ENCODE results near the gene PAX8.

Gene PAX8

GRCh38 chr2:113178891-113179290 is 99.8 kb downstream of the PAX8 start:
- Histone ChIP-seq H3K36me3 (replicated peaks) (no peaks in the 10 kb centered on the region), H3K27ac (no peak overlapping the region), H3K27me3 (replicated peaks) (no peaks in the 10 kb centered on the region), H3K4me3 (ENCODE audit: low read depth, low read length) (no peak overlapping the region)
- no peak for TF ChIP-seq CTCF (IDR thresholded peaks at IDR 0.05; ENCODE audit: low read depth, low read length, missing control alignments)
- in situ Hi-C loops (cut with HindIII; ENCODE audit: low pct_ligation_motif_present, low sequenced_read_pairs), result no loop called here
- no peak for DNase-seq

GRCh38 chr2:113178069-113178746 is 100.5 kb downstream of the PAX8 start:
- TF ChIP-seq CTCF (IDR thresholded peaks at IDR 0.05; ENCODE audit: low read depth, low read length, missing control alignments), result no peak
- in situ Hi-C loops (cut with HindIII; ENCODE audit: low pct_ligation_motif_present, low sequenced_read_pairs), result no loop called here
- Histone ChIP-seq H3K27me3 (replicated peaks) (no peaks in the 10 kb centered on the region), H3K36me3 (replicated peaks) (no peaks in the 10 kb centered on the region), H3K27ac (no peak overlapping the region), H3K4me3 (ENCODE audit: low read depth, low read length) (no peak overlapping the region)
- DNase-seq, result no peak

- in situ Hi-C loops (cut with HindIII; ENCODE audit: low pct_ligation_motif_present, low sequenced_read_pairs), result no loop called here
- TF ChIP-seq CTCF (IDR thresholded peaks at IDR 0.05; ENCODE audit: low read depth, low read length, missing control alignments), result no peak
- Histone ChIP-seq H3K27me3 (replicated peaks) (no peaks in the 10 kb centered on the region), H3K4me3 (ENCODE audit: low read depth, low read length) (no peak overlapping the region), H3K36me3 (replicated peaks) (no peaks in the 10 kb centered on the region), H3K27ac (no peak overlapping the region)
- DNase-seq, result no peak
Observed at GRCh38 chr2:113176696-113177355, 101.9 kb downstream of the PAX8 start.

- H3K27ac ChIP-seq, result no peak overlapping the region
- H3K36me3 ChIP-seq (replicated peaks), result no peaks in the 10 kb centered on the region
- TF ChIP-seq CTCF (IDR thresholded peaks at IDR 0.05; ENCODE audit: low read depth, low read length, missing control alignments), result no peak
- in situ Hi-C loops (cut with HindIII; ENCODE audit: low pct_ligation_motif_present, low sequenced_read_pairs), result no loop called here
- DNase-seq, result no peak
- no peaks in the 10 kb centered on the region for H3K27me3 ChIP-seq (replicated peaks)
- H3K4me3 ChIP-seq (ENCODE audit: low read depth, low read length), result no peak overlapping the region
Observed at GRCh38 chr2:113175736-113176695, 102.7 kb downstream of the PAX8 start.

- H3K27me3 ChIP-seq (replicated peaks), result no peaks in the 10 kb centered on the region
- no peak for DNase-seq
- no peak overlapping the region for H3K4me3 ChIP-seq (ENCODE audit: low read depth, low read length)
- no peak for TF ChIP-seq CTCF (IDR thresholded peaks at IDR 0.05; ENCODE audit: low read depth, low read length, missing control alignments)
- no peak overlapping the region for H3K27ac ChIP-seq
- in situ Hi-C loops (cut with HindIII; ENCODE audit: low pct_ligation_motif_present, low sequenced_read_pairs), result no loop called here
- no peaks in the 10 kb centered on the region for H3K36me3 ChIP-seq (replicated peaks)
Observed at GRCh38 chr2:113175042-113175628, 103.6 kb downstream of the PAX8 start.
